GM23248 (cell line): Measurements from ENCODE around the gene PDCD5.
"Not testable (repeated sequence)": the region's sequence is repeated elsewhere in the genome, so short reads cannot be mapped to it uniquely, and the experiment has no call there.

Source experiments
- EZH2 ChIP-seq: fragments of 200-600 bp; sonication (generic); IDR thresholded peaks from 2 replicates; pipeline ENCODE4 v1.6.1; 2018; ENCODE audit warnings: antibody characterized with exemption, mild to moderate bottlenecking; ENCODE audit not compliant: insufficient read depth, poor library complexity, severe bottlenecking
- EZH2phosphoT487 ChIP-seq: fragments of 200-600 bp; sonication (generic); IDR thresholded peaks from 2 replicates; pipeline ENCODE4 v1.6.1; 2018; ENCODE audit warnings: antibody characterized with exemption, moderate library complexity, mild to moderate bottlenecking, low read depth; ENCODE audit not compliant: insufficient read depth

GRCh38 chr19:32571471-32572075 lies 9.4 kb upstream of the PDCD5 start:
- TF ChIP-seq EZH2phosphoT487, EZH2: not testable (repeated sequence)
